Vagina (tissue), 2 donors: ENCODE results near the gene GBP3. TPM values are rescaled to one million over a fixed set of nuclear protein-coding genes. Genes with fewer than 3 reads are reported as not detected.

Experiments
- DNase-seq, 2 donors: peaks; one replicate each; pipeline ENCODE4 v3.0.0-alpha.2; 2017; ENCODE audit errors: extremely low spot score in 2 of 2
- H3K27ac ChIP-seq: fragments of 200-600 bp; sonication (generic); one replicate; pipeline ENCODE4 v1.5.1; 2019
- H3K27me3 ChIP-seq: fragments of 200-600 bp; sonication (generic); one replicate; pipeline ENCODE4 v1.5.1; 2019
- H3K36me3 ChIP-seq, 2 donors: fragments of 200-600 bp; sonication (generic); one replicate each; pipeline ENCODE4 v1.5.1; 2017 to 2019
- H3K4me1 ChIP-seq: fragments of 200-600 bp; sonication (generic); one replicate; pipeline ENCODE4 v1.5.1; 2019
- H3K4me3 ChIP-seq, 2 donors: fragments of 200-600 bp; sonication (generic); 1 replicate in 1 of 2; 2 replicates in 1 of 2; pipeline ENCODE4 v1.5.1; 2016 to 2019
- H3K9me3 ChIP-seq: fragments of 200-600 bp; sonication (generic); one replicate; pipeline ENCODE4 v1.5.1; 2019
- CTCF ChIP-seq, 3 experiments: fragments of 450-650 bp in 2 of 3; fragments of 200-600 bp in 1 of 3; sonication (generic) in 1 of 3; IDR thresholded peaks; one replicate each; pipeline ENCODE4 v1.5.1; 2017 to 2019; ENCODE audit warnings: antibody characterized with exemption in 3 of 3, mild to moderate bottlenecking in 2 of 3, moderate library complexity in 2 of 3
- POLR2A ChIP-seq, 2 donors: fragments of 450-650 bp; IDR thresholded peaks; one replicate each; pipeline ENCODE4 v1.6.1; 2017; ENCODE audit warnings: antibody characterized with exemption in 2 of 2, mild to moderate bottlenecking in 2 of 2, moderate library complexity in 2 of 2
- POLR2AphosphoS5 ChIP-seq, 2 donors: sonication (generic); formaldehyde crosslinking; IDR thresholded peaks; one replicate each; pipeline ENCODE4 v1.9.0; 2017; ENCODE audit warnings: antibody characterized with exemption in 2 of 2, mild to moderate bottlenecking in 2 of 2, low read depth in 1 of 2; ENCODE audit not compliant: insufficient read depth in 1 of 2
- intact Hi-C: fragments of 100-400 bp; cut with DNase I; formaldehyde crosslinking; loops from one replicate; pipeline ENCODE4 v1.15.1; 2023
- total RNA-seq: library from RNA; depleted of rRNA; stranded (reverse); fragments of >200 nt; gene quantifications from one replicate; pipeline ENCODE4 v1.2.3, GENCODE V29; 2016

The GBP3 gene
- total RNA-seq, 1 donor from 2014 or later, result 6.9 TPM

GRCh38 chr1:89044970-89045721 is 22.5 kb upstream of the GBP3 start:
- intact Hi-C loops, result no loop called here

GRCh38 chr1:89043940-89044339 is 21.3 kb upstream of the GBP3 start:
- Histone ChIP-seq H3K4me3 (no peak overlapping the region), H3K36me3 (no peaks in the 10 kb centered on the region), H3K9me3 (no peaks in the 10 kb centered on the region), H3K4me1 (no peaks in the 10 kb centered on the region), H3K27me3 (no peaks in the 10 kb centered on the region), H3K27ac (no peak overlapping the region)
- no peak for TF ChIP-seq CTCF (IDR thresholded peaks at IDR 0.05)
- no peak for TF ChIP-seq POLR2A (IDR thresholded peaks at IDR 0.05)
- TF ChIP-seq POLR2AphosphoS5 (IDR thresholded peaks at IDR 0.05; ENCODE audit: insufficient read depth in 1 of 2, low read depth in 1 of 2), result no peak
- intact Hi-C loops, result no loop called here
- DNase-seq, result no peak

More at GRCh38 chr1:89044970-89045721, 22.5 kb upstream of the GBP3 start:
- no peaks in the 10 kb centered on the region for H3K4me1 ChIP-seq
- no peak overlapping the region for H3K27ac ChIP-seq
- no peak for DNase-seq
- H3K4me3 ChIP-seq, result no peak overlapping the region
- H3K9me3 ChIP-seq, result no peaks in the 10 kb centered on the region
- TF ChIP-seq CTCF (IDR thresholded peaks at IDR 0.05) (no peak), POLR2AphosphoS5 (IDR thresholded peaks at IDR 0.05; ENCODE audit: insufficient read depth in 1 of 2, low read depth in 1 of 2) (no peak), POLR2A (IDR thresholded peaks at IDR 0.05) (no peak)
- no peaks in the 10 kb centered on the region for H3K27me3 ChIP-seq
- no peaks in the 10 kb centered on the region for H3K36me3 ChIP-seq

GRCh38 chr1:89042491-89042890 is 19.8 kb upstream of the GBP3 start:
- no peaks in the 10 kb centered on the region for H3K9me3 ChIP-seq
- no peak overlapping the region for H3K4me3 ChIP-seq
- H3K36me3 ChIP-seq, result no peaks in the 10 kb centered on the region
- DNase-seq, result no peak
- H3K27ac ChIP-seq, result no peak overlapping the region
- no peaks in the 10 kb centered on the region for H3K27me3 ChIP-seq
- no peaks in the 10 kb centered on the region for H3K4me1 ChIP-seq
- intact Hi-C loops, result no loop called here
- TF ChIP-seq POLR2A (IDR thresholded peaks at IDR 0.05) (no peak), CTCF (IDR thresholded peaks at IDR 0.05) (no peak), POLR2AphosphoS5 (IDR thresholded peaks at IDR 0.05; ENCODE audit: insufficient read depth in 1 of 2, low read depth in 1 of 2) (no peak)

GRCh38 chr1:89041721-89042120 is 19.1 kb upstream of the GBP3 start:
- no peaks in the 10 kb centered on the region for H3K9me3 ChIP-seq
- intact Hi-C loops, result no loop called here
- TF ChIP-seq POLR2AphosphoS5 (IDR thresholded peaks at IDR 0.05; ENCODE audit: insufficient read depth in 1 of 2, low read depth in 1 of 2) (no peak), POLR2A (IDR thresholded peaks at IDR 0.05) (no peak), CTCF (IDR thresholded peaks at IDR 0.05) (no peak)

GRCh38 chr1:89041119-89041641 is 18.5 kb upstream of the GBP3 start:
- TF ChIP-seq POLR2AphosphoS5 (IDR thresholded peaks at IDR 0.05; ENCODE audit: insufficient read depth in 1 of 2, low read depth in 1 of 2), result no peak
- TF ChIP-seq POLR2A (IDR thresholded peaks at IDR 0.05), result no peak
- TF ChIP-seq CTCF (IDR thresholded peaks at IDR 0.05), result no peak
- no peak overlapping the region for H3K27ac ChIP-seq
- H3K27me3 ChIP-seq, result no peaks in the 10 kb centered on the region
- no peaks in the 10 kb centered on the region for H3K9me3 ChIP-seq
- no peak overlapping the region for H3K4me3 ChIP-seq
- H3K4me1 ChIP-seq, result no peaks in the 10 kb centered on the region
- no peak for DNase-seq
- intact Hi-C loops, result no loop called here
- H3K36me3 ChIP-seq, result no peaks in the 10 kb centered on the region

More at GRCh38 chr1:89041721-89042120, 19.1 kb upstream of the GBP3 start:
- H3K27me3 ChIP-seq, result no peaks in the 10 kb centered on the region
- H3K4me1 ChIP-seq, result no peaks in the 10 kb centered on the region
- no peaks in the 10 kb centered on the region for H3K36me3 ChIP-seq
- H3K27ac ChIP-seq, result no peak overlapping the region
- DNase-seq, result no peak
- no peak overlapping the region for H3K4me3 ChIP-seq
